GM10266 (cell line): ENCODE results near the gene SCGB3A2.

ENCODE experiments used
- DNase-seq: peaks from one replicate; pipeline ENCODE4 v3.0.0; 2012; ENCODE audit errors: extremely low spot score
- TF ChIP-seq, protein P1 (sequence below): IDR thresholded peaks from 2 replicates; pipeline ENCODE4 v1.5.1; 2012; ENCODE audit warnings: mild to moderate bottlenecking, low read depth; ENCODE audit not compliant: control insufficient read depth, insufficient read depth; ENCODE audit errors: missing control alignments

SCGB3A2 gene

DNA sequence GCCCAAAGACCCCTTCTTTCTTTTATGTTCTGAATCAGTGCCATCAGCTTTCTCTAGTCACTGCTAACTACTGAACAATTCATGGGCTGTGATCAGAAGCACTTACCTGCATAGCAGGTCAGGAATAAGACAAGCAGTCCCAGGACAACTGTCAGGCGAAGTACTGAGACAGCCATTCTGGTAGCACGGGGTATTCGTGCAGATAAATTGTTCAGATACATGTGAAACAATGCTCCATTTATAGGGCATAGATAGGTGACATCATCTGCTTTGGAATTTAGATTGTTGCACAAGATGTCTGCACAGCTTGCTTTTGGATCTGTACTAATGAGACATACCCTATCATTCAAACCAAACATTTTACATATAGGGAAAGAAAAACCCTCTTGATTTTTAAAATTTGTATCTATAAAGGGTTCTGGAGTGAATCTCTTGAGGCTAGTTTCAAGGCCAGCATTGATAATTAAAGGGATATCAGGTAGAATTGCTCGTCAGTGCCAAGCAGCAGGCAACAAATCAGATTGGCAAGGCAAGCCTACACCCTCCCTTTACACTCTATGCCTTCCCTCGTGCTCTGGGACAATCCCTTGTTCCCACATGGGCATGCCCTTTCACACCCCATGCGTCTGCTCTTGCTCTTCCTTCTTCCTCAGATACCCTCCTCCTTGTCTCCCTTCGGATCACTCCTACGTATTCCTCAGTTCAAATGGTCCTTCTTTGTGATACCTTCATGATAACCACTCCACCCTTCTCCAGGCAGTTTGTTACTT lies 28.0 kb downstream of the SCGB3A2 start, which contains the start of gene C5orf46:
Gene C5orf46, minus strand, starts transcription at position 213 of the 770 bp plus-strand sequence. Its CDS starts 37 bp downstream, at position 176.
- no peak for DNase-seq
- TF ChIP-seq, protein P1, sequence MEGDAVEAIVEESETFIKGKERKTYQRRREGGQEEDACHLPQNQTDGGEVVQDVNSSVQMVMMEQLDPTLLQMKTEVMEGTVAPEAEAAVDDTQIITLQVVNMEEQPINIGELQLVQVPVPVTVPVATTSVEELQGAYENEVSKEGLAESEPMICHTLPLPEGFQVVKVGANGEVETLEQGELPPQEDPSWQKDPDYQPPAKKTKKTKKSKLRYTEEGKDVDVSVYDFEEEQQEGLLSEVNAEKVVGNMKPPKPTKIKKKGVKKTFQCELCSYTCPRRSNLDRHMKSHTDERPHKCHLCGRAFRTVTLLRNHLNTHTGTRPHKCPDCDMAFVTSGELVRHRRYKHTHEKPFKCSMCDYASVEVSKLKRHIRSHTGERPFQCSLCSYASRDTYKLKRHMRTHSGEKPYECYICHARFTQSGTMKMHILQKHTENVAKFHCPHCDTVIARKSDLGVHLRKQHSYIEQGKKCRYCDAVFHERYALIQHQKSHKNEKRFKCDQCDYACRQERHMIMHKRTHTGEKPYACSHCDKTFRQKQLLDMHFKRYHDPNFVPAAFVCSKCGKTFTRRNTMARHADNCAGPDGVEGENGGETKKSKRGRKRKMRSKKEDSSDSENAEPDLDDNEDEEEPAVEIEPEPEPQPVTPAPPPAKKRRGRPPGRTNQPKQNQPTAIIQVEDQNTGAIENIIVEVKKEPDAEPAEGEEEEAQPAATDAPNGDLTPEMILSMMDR, result no peak

DNA sequence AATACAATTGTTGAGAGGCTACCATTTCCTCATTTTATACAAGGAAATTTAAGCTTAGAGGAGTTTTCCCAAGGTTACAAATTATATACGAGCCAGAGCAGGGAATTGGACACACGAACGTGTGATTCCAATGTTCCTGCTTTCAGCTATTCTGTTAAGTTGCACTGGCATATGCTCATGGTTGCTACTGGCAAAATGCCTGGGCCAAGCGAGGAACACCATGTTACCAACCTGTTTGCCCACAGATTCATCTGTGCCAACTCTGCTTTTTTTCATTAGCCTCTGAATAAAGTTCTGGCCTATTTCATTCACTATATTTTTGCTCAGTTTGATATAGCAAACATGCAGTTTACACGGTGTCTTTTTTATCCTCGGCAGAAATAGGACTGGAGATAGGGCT lies 32.9 kb downstream of the SCGB3A2 start:
- TF ChIP-seq, protein P1, result no peak

DNA sequence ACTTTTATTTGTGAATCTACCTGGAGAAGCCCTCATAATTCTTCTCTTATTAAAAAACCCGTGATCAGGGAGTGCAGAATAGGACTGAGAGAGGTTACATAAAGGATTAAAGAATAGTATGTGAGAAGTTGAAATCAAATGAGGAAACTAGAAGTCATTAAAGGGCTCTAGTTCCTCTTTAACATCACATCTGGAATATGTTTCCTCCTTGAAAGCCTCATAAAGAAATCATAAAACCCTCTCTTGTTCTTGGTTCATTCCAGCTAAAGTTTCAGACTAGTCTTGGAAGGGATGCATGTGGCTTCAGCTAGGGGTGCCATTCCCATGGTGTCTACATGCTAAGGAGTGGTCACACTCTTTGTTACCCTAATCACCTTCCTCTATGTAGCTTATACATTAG lies 33.5 kb downstream of the SCGB3A2 start:
- TF ChIP-seq, protein P1, result no peak
- no peak for DNase-seq

More for the DNA sequence above, 32.9 kb downstream of the SCGB3A2 start:
- DNase-seq, result no peak

DNA sequence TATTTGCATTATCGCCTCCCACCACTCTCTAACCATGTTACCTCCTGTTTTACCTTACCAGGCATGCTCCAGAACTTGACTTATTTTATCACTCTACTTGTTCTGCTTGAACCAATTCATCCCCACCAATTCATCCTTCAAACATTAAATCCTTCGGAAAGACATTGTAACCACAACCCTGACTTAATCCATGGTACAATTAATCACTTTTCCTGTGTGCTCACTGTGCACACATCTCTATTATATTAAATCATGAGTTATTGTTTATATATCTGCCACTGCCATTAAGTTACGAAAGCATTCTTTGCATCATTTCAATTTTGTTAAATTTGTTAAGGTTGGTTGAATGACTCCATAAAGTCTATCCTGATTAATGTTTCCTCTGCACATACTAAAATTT lies 35.3 kb downstream of the SCGB3A2 start:
- TF ChIP-seq, protein P1, result no peak
- no peak for DNase-seq

DNA sequence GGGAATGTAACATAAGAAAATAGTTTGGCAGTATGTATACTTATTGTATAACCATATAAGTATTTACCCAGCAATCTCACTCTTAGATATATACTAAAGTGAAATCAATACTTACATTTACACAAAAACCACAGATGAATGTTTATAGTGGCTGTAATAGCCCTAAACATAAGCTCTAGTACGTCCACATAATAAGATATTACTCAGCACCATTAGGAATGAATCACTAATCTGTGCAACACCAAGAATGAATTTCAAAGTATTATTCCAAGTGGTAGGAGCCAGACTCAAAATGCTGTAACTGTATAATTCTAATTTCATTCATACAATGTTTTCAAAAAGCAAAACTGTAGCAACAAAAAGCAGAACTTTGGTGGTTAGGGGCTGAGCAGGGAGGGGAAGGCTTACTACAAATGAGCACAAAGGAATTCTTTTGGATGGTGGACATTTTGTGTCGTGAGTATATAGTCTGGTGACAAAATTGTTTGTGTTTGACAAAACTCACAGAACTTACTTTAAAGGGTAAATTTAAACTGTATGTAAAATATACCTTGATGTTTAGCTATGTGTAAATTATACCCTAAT lies 39.7 kb downstream of the SCGB3A2 start:
- DNase-seq, result no peak
- TF ChIP-seq, protein P1, result no peak

DNA sequence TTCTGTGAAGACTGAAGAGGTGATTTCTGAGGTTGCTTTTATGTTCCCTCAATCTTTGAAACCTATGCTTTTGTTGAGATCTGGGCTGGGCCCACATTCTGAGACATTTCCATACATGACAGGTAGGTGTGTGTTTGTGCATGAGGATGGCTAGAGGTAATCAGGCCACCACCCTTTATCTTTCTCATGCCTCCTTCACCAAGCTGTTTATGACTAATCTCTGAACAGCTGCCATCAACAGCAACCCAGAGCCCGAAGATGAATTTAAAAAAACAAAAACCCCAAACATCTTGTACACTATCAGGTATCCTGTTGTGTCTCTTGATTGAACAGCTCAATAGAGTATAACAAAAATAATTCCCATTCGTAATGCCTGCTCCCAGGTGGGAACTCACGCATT lies 40.4 kb downstream of the SCGB3A2 start:
- no peak for DNase-seq
- TF ChIP-seq, protein P1, result no peak
